Stomach (tissue), 4 donors: Measurements from ENCODE around the gene RSPH10B2.

Experiments used
- EP300 ChIP-seq: sonication (generic); formaldehyde crosslinking; IDR thresholded peaks from one replicate; pipeline ENCODE4 v1.6.1; 2017; ENCODE audit warnings: antibody characterized with exemption
- POLR2A ChIP-seq, 4 donors: fragments of 450-650 bp; IDR thresholded peaks; one replicate each; pipeline ENCODE4 v1.6.1; 2016; ENCODE audit warnings: antibody characterized with exemption in 4 of 4, control low read depth in 2 of 4, mild to moderate bottlenecking in 1 of 4, moderate library complexity in 1 of 4
- POLR2AphosphoS5 ChIP-seq, 3 donors: sonication (generic); formaldehyde crosslinking; IDR thresholded peaks; one replicate each; pipeline ENCODE4 v1.6.1; 2016; ENCODE audit warnings: antibody characterized with exemption in 3 of 3
- TF ChIP-seq, protein P1 (sequence below), 7 experiments: fragments of 450-650 bp in 4 of 7; fragments of 200-600 bp in 3 of 7; sonication (generic) in 3 of 7; IDR thresholded peaks; one replicate each; pipeline ENCODE4 v1.5.1; 2016 to 2019; ENCODE audit warnings: antibody characterized with exemption in 7 of 7, control low read depth in 2 of 7, mild to moderate bottlenecking in 1 of 7

DNA sequence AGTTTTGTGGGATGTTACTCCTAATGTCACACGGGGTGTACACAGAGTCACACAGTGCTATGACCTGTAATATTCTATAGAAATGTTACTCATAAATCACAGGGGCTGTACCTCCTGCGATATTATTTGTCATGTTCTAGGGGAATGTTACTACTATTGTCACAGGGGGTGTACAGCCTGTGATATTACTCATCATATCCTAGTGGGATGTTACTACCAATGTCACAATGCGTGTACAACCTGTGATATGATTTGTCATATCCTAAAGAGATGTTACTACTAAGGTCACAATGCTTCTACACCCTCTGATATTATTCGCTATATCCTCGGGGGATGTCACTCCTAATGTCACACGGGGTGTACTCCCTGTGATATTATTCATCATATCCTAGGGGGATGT, 79.7 kb downstream of the RSPH10B2 start:
- TF ChIP-seq EP300 (no peak), POLR2A (IDR thresholded peaks at IDR 0.05) (no peak), POLR2AphosphoS5 (IDR thresholded peaks at IDR 0.05) (no peak)
- TF ChIP-seq, protein P1, sequence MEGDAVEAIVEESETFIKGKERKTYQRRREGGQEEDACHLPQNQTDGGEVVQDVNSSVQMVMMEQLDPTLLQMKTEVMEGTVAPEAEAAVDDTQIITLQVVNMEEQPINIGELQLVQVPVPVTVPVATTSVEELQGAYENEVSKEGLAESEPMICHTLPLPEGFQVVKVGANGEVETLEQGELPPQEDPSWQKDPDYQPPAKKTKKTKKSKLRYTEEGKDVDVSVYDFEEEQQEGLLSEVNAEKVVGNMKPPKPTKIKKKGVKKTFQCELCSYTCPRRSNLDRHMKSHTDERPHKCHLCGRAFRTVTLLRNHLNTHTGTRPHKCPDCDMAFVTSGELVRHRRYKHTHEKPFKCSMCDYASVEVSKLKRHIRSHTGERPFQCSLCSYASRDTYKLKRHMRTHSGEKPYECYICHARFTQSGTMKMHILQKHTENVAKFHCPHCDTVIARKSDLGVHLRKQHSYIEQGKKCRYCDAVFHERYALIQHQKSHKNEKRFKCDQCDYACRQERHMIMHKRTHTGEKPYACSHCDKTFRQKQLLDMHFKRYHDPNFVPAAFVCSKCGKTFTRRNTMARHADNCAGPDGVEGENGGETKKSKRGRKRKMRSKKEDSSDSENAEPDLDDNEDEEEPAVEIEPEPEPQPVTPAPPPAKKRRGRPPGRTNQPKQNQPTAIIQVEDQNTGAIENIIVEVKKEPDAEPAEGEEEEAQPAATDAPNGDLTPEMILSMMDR (IDR thresholded peaks at IDR 0.05), result no peak
